GM23248 (cell line): Measurements from ENCODE around the gene TECPR2.

Experiments
- EZH2 ChIP-seq: fragments of 200-600 bp; sonication (generic); IDR thresholded peaks from 2 replicates; pipeline ENCODE4 v1.6.1; 2018; ENCODE audit warnings: antibody characterized with exemption, mild to moderate bottlenecking; ENCODE audit not compliant: insufficient read depth, poor library complexity, severe bottlenecking
- EZH2phosphoT487 ChIP-seq: fragments of 200-600 bp; sonication (generic); IDR thresholded peaks from 2 replicates; pipeline ENCODE4 v1.6.1; 2018; ENCODE audit warnings: antibody characterized with exemption, moderate library complexity, mild to moderate bottlenecking, low read depth; ENCODE audit not compliant: insufficient read depth

DNA sequence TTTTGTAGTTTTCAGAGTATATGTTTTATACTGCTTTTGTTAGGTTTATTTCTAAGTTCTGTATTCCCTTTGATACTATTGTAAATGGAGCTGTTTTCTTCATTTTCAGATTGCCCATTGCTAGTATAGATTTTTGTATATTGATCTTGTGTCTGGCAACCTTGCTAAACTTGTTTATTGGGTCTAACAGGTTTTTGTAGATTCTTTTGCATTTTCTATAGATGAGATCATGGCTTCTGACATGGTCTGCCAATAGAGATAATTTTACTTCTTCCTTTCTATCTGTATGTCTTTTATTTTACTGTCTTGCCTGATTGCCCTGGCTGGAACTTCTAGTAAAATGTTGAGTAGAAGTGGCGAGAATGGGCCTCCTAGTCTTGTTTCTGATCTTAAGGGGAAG, 106.5 kb downstream of the TECPR2 start:
- no peak for TF ChIP-seq EZH2
- no peak for TF ChIP-seq EZH2phosphoT487
